OCI-LY1 (cell line): ENCODE results near the gene SLC25A25.
"Not testable (repeated sequence)": the region's sequence is repeated elsewhere in the genome, so short reads cannot be mapped to it uniquely, and the experiment has no call there.

ENCODE experiments used
- H2AFZ ChIP-seq: fragments of 200-600 bp; sonication (generic), shearing (Covaris generic); 2 replicates; pipeline ENCODE4 v1.6.0; 2014; ENCODE audit warnings: antibody characterized with exemption, mild to moderate bottlenecking, low read length
- H3F3A ChIP-seq: fragments of 200-600 bp; sonication (generic), shearing (Covaris generic); 2 replicates; pipeline ENCODE4 v1.6.0; 2014; ENCODE audit warnings: mild to moderate bottlenecking, antibody characterized with exemption, low read length, moderate library complexity; ENCODE audit not compliant: insufficient read depth
- H3K27ac ChIP-seq: fragments of 200-600 bp; sonication (generic); 2 replicates; pipeline ENCODE4 v1.5.1; 2014; ENCODE audit warnings: low read length, mixed run types, mild to moderate bottlenecking, low read depth; ENCODE audit not compliant: poor library complexity, severe bottlenecking
- H3K27me3 ChIP-seq: fragments of 200-600 bp; sonication (generic); 2 replicates; pipeline ENCODE4 v1.6.0; 2014; ENCODE audit warnings: antibody characterized with exemption, mild to moderate bottlenecking, low read length, moderate library complexity; ENCODE audit not compliant: insufficient read depth
- H3K36me3 ChIP-seq: fragments of 200-600 bp; sonication (generic); 2 replicates; pipeline ENCODE4 v1.6.1; 2014; ENCODE audit warnings: mild to moderate bottlenecking, antibody characterized with exemption, low read length, moderate library complexity, mixed read lengths; ENCODE audit not compliant: insufficient read depth
- H3K4me1 ChIP-seq: fragments of 200-600 bp; sonication (generic); 2 replicates; pipeline ENCODE4 v1.5.1; 2014; ENCODE audit warnings: mild to moderate bottlenecking, low read length, moderate library complexity; ENCODE audit not compliant: insufficient read depth, severe bottlenecking
- H3K4me2 ChIP-seq: fragments of 200-600 bp; sonication (generic), shearing (Covaris generic); 2 replicates; pipeline ENCODE4 v1.6.1; 2014; ENCODE audit warnings: low read length
- H3K4me3 ChIP-seq: fragments of 200-600 bp; sonication (generic); 2 replicates; pipeline ENCODE4 v1.5.1; 2014; ENCODE audit warnings: low read length, low read depth, mild to moderate bottlenecking, mixed read lengths; ENCODE audit not compliant: poor library complexity, severe bottlenecking
- H3K79me2 ChIP-seq: fragments of 200-600 bp; shearing (Covaris generic); 2 replicates; pipeline ENCODE4 v1.6.1; 2016; ENCODE audit warnings: mixed run types, low read length, mixed read lengths; ENCODE audit not compliant: insufficient read depth
- H3K9ac ChIP-seq: fragments of 200-600 bp; sonication (generic), shearing (Covaris generic); 2 replicates; pipeline ENCODE4 v1.6.1; 2014; ENCODE audit warnings: mild to moderate bottlenecking, low read length, mixed read lengths
- H3K9me2 ChIP-seq: fragments of 200-600 bp; sonication (generic), shearing (Covaris generic); 2 replicates; pipeline ENCODE4 v1.6.1; 2014; ENCODE audit warnings: low read depth, mild to moderate bottlenecking, low read length, mixed read lengths
- H3K9me3 ChIP-seq: fragments of 200-600 bp; shearing (Covaris generic); 2 replicates; pipeline ENCODE4 v1.6.1; 2014; ENCODE audit warnings: low read length, mixed read lengths
- H4K20me1 ChIP-seq: fragments of 200-600 bp; sonication (generic), shearing (Covaris generic); 2 replicates; pipeline ENCODE4 v1.6.0; 2016; ENCODE audit warnings: mild to moderate bottlenecking, low read length; ENCODE audit not compliant: insufficient read depth
- CTCF ChIP-seq: fragments of 200-600 bp; sonication (generic), shearing (Covaris generic); IDR thresholded peaks from 2 replicates; pipeline ENCODE4 v1.5.1; 2017; ENCODE audit warnings: mild to moderate bottlenecking, antibody characterized with exemption, low read length, moderate library complexity, mixed read lengths
- EZH2 ChIP-seq: fragments of 200-600 bp; sonication (generic), shearing (Covaris generic); IDR thresholded peaks from 2 replicates; pipeline ENCODE4 v1.8.0; 2017; ENCODE audit warnings: borderline replicate concordance, mixed run types, mild to moderate bottlenecking, antibody characterized with exemption, low read length, moderate library complexity, mixed read lengths

The SLC25A25 gene

GRCh38 chr9:128042043-128042442 is 26.0 kb upstream of the SLC25A25 start:
- H3K36me3 ChIP-seq: no peaks in the 10 kb centered on the region

GRCh38 chr9:128043467-128043868 is 24.6 kb upstream of the SLC25A25 start:
- Histone ChIP-seq H3K9me2 (no peaks in the 10 kb centered on the region), H3K4me2 (no peak overlapping the region), H3K27ac (no peak overlapping the region), H3K9me3 (no peaks in the 10 kb centered on the region), H3K9ac (no peak overlapping the region), H3K36me3 (no peaks in the 10 kb centered on the region), H3K4me3 (no peak overlapping the region), H4K20me1 (no peaks in the 10 kb centered on the region), H2AFZ (no peak overlapping the region), H3K79me2 (no peaks in the 10 kb centered on the region), H3K4me1 (no peaks in the 10 kb centered on the region), H3F3A (no peaks in the 10 kb centered on the region), H3K27me3 (peaks cover 6% of the 10 kb centered on the region; the same call in 1 of the 2 replicates)
- no peak for TF ChIP-seq EZH2
- TF ChIP-seq CTCF: no peak

More at GRCh38 chr9:128042043-128042442, 26.0 kb upstream of the SLC25A25 start:
- H3K4me2 ChIP-seq: no peak overlapping the region
- no peak overlapping the region for H3K4me3 ChIP-seq
- no peaks in the 10 kb centered on the region for H3K9me2 ChIP-seq
- no peak overlapping the region for H3K9ac ChIP-seq
- no peaks in the 10 kb centered on the region for H3K4me1 ChIP-seq
- no peaks in the 10 kb centered on the region for H3F3A ChIP-seq
- no peaks in the 10 kb centered on the region for H3K9me3 ChIP-seq
- no peak overlapping the region for H2AFZ ChIP-seq
- H3K27me3 ChIP-seq: peaks cover 6% of the 10 kb centered on the region; the same call in 1 of the 2 replicates
- TF ChIP-seq EZH2 (no peak), CTCF (no peak)
- H3K27ac ChIP-seq: no peak overlapping the region
- no peaks in the 10 kb centered on the region for H4K20me1 ChIP-seq
- no peaks in the 10 kb centered on the region for H3K79me2 ChIP-seq

GRCh38 chr9:128045409-128045808 is 22.6 kb upstream of the SLC25A25 start:
- not testable (repeated sequence) for H3K9me2 ChIP-seq, H3K79me2 ChIP-seq, H4K20me1 ChIP-seq, H2AFZ ChIP-seq, H3K27me3 ChIP-seq, H3K9ac ChIP-seq, H3K9me3 ChIP-seq, H3K27ac ChIP-seq, H3K4me3 ChIP-seq, H3K4me2 ChIP-seq, H3K4me1 ChIP-seq, H3K36me3 ChIP-seq, H3F3A ChIP-seq

- Histone ChIP-seq H3K4me2 (no peak overlapping the region), H3K79me2 (no peaks in the 10 kb centered on the region), H3K4me3 (no peak overlapping the region), H3K9me2 (no peaks in the 10 kb centered on the region), H3K4me1 (no peaks in the 10 kb centered on the region), H3K27me3 (peaks cover 6% of the 10 kb centered on the region; the same call in 1 of the 2 replicates), H4K20me1 (no peaks in the 10 kb centered on the region), H3K9ac (no peak overlapping the region), H3F3A (no peaks in the 10 kb centered on the region), H2AFZ (no peak overlapping the region), H3K9me3 (no peaks in the 10 kb centered on the region), H3K27ac (no peak overlapping the region), H3K36me3 (no peaks in the 10 kb centered on the region)
- TF ChIP-seq EZH2: no peak
- TF ChIP-seq CTCF: no peak
Observed at GRCh38 chr9:128045831-128046230, 22.2 kb upstream of the SLC25A25 start.
